ENCODE data around the gene WDR41. TPM values are rescaled to one million over a fixed set of nuclear protein-coding genes. Genes with fewer than 3 reads are reported as not detected.

WDR41 gene
- total RNA-seq, 1 experiment from 2014 or later = 35.4 TPM

DNA sequence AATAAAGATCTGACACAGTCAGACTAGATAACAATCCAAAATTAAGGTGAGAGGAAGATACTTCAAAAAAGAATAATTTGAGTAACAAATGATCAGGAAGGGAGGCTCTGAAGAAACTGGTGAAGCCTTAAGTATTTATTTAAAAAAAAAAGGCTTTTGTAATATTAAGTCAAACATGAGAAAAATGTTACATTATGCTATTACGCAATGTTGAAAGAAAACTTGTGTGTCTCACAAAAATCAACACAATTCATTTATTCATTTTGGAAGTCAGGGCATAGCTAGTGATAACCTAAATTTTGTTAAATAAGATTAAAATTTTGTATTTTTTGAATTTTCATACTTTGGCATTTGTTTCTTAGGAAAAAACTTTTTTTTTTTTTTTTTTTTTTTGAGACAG lies 28.2 kb downstream of the WDR41 start:
- peak overlapping the region; percentile 42 for H3K27ac Mint-ChIP-seq (ENCODE audit: unreplicated experiment)
- no peak overlapping the region for H3K4me3 Mint-ChIP-seq (ENCODE audit: low read depth, unreplicated experiment)
- DNase-seq = no peak
- CTCF ChIA-PET = no interaction called here
- peaks cover 6% of the 10 kb centered on the region for H3K4me1 Mint-ChIP-seq (ENCODE audit: low read depth, unreplicated experiment)
- intact Hi-C loops (cut with micrococcal nuclease; ENCODE audit: unreplicated experiment) = no loop called here
- no peaks in the 10 kb centered on the region for H3K27me3 Mint-ChIP-seq (ENCODE audit: unreplicated experiment)
- TF ChIP-seq, protein P1, sequence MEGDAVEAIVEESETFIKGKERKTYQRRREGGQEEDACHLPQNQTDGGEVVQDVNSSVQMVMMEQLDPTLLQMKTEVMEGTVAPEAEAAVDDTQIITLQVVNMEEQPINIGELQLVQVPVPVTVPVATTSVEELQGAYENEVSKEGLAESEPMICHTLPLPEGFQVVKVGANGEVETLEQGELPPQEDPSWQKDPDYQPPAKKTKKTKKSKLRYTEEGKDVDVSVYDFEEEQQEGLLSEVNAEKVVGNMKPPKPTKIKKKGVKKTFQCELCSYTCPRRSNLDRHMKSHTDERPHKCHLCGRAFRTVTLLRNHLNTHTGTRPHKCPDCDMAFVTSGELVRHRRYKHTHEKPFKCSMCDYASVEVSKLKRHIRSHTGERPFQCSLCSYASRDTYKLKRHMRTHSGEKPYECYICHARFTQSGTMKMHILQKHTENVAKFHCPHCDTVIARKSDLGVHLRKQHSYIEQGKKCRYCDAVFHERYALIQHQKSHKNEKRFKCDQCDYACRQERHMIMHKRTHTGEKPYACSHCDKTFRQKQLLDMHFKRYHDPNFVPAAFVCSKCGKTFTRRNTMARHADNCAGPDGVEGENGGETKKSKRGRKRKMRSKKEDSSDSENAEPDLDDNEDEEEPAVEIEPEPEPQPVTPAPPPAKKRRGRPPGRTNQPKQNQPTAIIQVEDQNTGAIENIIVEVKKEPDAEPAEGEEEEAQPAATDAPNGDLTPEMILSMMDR (IDR thresholded peaks at IDR 0.05; ENCODE audit: unreplicated experiment) = no peak
- no peaks in the 10 kb centered on the region for H3K9me3 Mint-ChIP-seq (ENCODE audit: low read depth, unreplicated experiment)
- no peaks in the 10 kb centered on the region for H3K36me3 Mint-ChIP-seq (ENCODE audit: insufficient read depth, unreplicated experiment)
- no TSS peak for BruUV-seq (replicated peaks)

DNA sequence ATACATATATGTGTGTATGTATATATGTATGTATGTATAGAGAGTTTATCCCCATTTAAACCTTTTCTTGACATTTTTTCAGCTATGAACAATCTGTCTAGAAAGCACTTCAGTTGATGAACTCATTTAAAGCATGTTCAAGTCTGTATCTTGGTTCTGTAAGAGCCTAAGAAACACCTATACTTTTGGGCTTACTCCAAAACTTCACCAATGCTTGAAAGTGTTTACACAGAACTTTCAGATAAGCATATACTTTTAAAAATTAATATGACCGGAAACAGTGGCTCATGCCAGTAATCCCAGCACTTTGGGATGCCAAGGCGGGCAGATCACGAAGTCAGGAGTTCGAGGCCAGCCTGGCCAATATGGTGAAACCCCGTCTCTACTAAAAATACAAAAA lies 30.8 kb downstream of the WDR41 start:
- Mint-ChIP-seq H3K4me1 (ENCODE audit: low read depth, unreplicated experiment) (no peaks in the 10 kb centered on the region), H3K27ac (ENCODE audit: unreplicated experiment) (no peak overlapping the region), H3K4me3 (ENCODE audit: low read depth, unreplicated experiment) (no peak overlapping the region), H3K27me3 (ENCODE audit: unreplicated experiment) (no peaks in the 10 kb centered on the region), H3K9me3 (ENCODE audit: low read depth, unreplicated experiment) (no peaks in the 10 kb centered on the region), H3K36me3 (ENCODE audit: insufficient read depth, unreplicated experiment) (no peaks in the 10 kb centered on the region)
- TF ChIP-seq, protein P1 (IDR thresholded peaks at IDR 0.05; ENCODE audit: unreplicated experiment) = no peak
- CTCF ChIA-PET = no interaction called here
- intact Hi-C loops (cut with micrococcal nuclease; ENCODE audit: unreplicated experiment) = no loop called here
- DNase-seq = no peak
- BruUV-seq (replicated peaks) = no TSS peak

DNA sequence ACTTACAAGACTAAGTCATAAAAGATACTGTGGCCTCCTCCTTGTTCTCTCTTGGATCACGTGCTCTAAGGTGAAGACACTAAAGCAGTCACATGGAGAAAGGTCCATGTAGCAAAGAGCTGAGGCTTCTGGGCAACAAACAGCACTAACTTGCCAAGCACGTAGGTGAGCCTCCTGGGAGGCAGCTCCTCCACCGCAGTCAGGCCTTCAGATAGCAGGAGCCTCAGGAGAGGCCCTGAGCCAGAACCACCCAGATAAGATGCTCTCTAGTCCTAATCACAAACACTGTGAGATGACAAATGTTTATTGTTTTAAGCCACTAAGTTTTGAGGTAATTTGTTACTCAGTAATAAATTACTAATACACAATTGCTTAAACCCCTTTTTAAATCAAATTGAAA lies 38.0 kb downstream of the WDR41 start:
- Mint-ChIP-seq H3K9me3 (ENCODE audit: low read depth, unreplicated experiment) (no peaks in the 10 kb centered on the region), H3K27ac (ENCODE audit: unreplicated experiment) (no peak overlapping the region), H3K36me3 (ENCODE audit: insufficient read depth, unreplicated experiment) (no peaks in the 10 kb centered on the region), H3K27me3 (ENCODE audit: unreplicated experiment) (no peaks in the 10 kb centered on the region), H3K4me1 (ENCODE audit: low read depth, unreplicated experiment) (no peaks in the 10 kb centered on the region), H3K4me3 (ENCODE audit: low read depth, unreplicated experiment) (no peak overlapping the region)
- no peak for DNase-seq
- BruUV-seq (replicated peaks) = no TSS peak
- intact Hi-C loops (cut with micrococcal nuclease; ENCODE audit: unreplicated experiment) = no loop called here
- CTCF ChIA-PET = no interaction called here
- TF ChIP-seq, protein P1 (IDR thresholded peaks at IDR 0.05; ENCODE audit: unreplicated experiment) = no peak

DNA sequence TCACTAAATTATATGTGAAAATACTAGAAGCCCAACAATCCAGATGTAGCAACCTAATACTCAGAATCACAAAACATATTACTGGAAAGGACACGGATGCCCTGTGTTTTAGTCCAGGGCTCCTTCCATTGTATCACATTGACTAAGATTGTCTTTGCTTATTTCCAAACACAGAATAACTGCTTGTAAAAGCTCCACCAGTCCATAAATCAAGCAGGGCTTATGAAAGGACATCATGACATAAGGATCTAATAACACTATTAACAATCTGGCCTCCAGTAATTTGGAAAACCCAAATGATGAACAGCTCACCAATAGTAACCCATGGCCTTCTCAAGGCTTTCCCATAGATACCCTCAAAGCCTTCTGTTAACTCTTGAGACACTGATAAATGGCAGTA lies 39.8 kb downstream of the WDR41 start:
- no peak for DNase-seq
- BruUV-seq (replicated peaks) = no TSS peak
- TF ChIP-seq, protein P1 (IDR thresholded peaks at IDR 0.05; ENCODE audit: unreplicated experiment) = no peak
- Mint-ChIP-seq H3K4me1 (ENCODE audit: low read depth, unreplicated experiment) (no peaks in the 10 kb centered on the region), H3K4me3 (ENCODE audit: low read depth, unreplicated experiment) (no peak overlapping the region), H3K27ac (ENCODE audit: unreplicated experiment) (no peak overlapping the region), H3K9me3 (ENCODE audit: low read depth, unreplicated experiment) (peaks cover 1% of the 10 kb centered on the region), H3K36me3 (ENCODE audit: insufficient read depth, unreplicated experiment) (no peaks in the 10 kb centered on the region), H3K27me3 (ENCODE audit: unreplicated experiment) (no peaks in the 10 kb centered on the region)
- intact Hi-C loops (cut with micrococcal nuclease; ENCODE audit: unreplicated experiment) = no loop called here
- CTCF ChIA-PET = interaction anchor here (0.6 kb wide), 1 partner anchor 383 kb away, joined by 3 read pairs; no protein-coding TSS in a partner anchor

Data from Calu3 (cell line).